DMS53 treated with DMSO at 0.1 percent for 48 hours (cell line): ENCODE results near the gene SPTBN1.

Experiments
- DNase-seq: peaks from one replicate; lab custom pipeline; 2025; ENCODE audit not compliant: unreplicated experiment; lab: John Stamatoyannopoulos, UW

The SPTBN1 gene

GRCh38 chr2:54549917-54550518, 93.9 kb downstream of the SPTBN1 start:
- DNase-seq = no peak

- no peak for DNase-seq
Observed at GRCh38 chr2:54550547-54550946, 94.4 kb downstream of the SPTBN1 start.

GRCh38 chr2:54551123-54551756, 95.1 kb downstream of the SPTBN1 start:
- DNase-seq = no peak

- no peak for DNase-seq
Observed at GRCh38 chr2:54553075-54553474, 96.9 kb downstream of the SPTBN1 start.

- no peak for DNase-seq
Observed at GRCh38 chr2:54553775-54554174, 97.6 kb downstream of the SPTBN1 start.

GRCh38 chr2:54555318-54555837, 99.3 kb downstream of the SPTBN1 start:
- no peak for DNase-seq

GRCh38 chr2:54556621-54557121, 100.5 kb downstream of the SPTBN1 start:
- no peak for DNase-seq

- no peak for DNase-seq
Observed at GRCh38 chr2:54557211-54557600, 101.1 kb downstream of the SPTBN1 start.

GRCh38 chr2:54557601-54558187, 101.6 kb downstream of the SPTBN1 start:
- peak; percentile 69 for DNase-seq

GRCh38 chr2:54558188-54559005, 102.3 kb downstream of the SPTBN1 start:
- DNase-seq = peak; percentile 76

GRCh38 chr2:54559006-54559445, 102.9 kb downstream of the SPTBN1 start:
- peak; percentile 46 for DNase-seq

GRCh38 chr2:54559593-54560145, 103.5 kb downstream of the SPTBN1 start:
- peak; percentile 6 for DNase-seq

- no peak for DNase-seq
Observed at GRCh38 chr2:54560146-54560881, 104.2 kb downstream of the SPTBN1 start.

- DNase-seq = no peak
Observed at GRCh38 chr2:54561010-54561409, 104.9 kb downstream of the SPTBN1 start.

GRCh38 chr2:54564439-54564838, 108.3 kb downstream of the SPTBN1 start:
- no peak for DNase-seq

GRCh38 chr2:54565551-54565950, 109.4 kb downstream of the SPTBN1 start:
- DNase-seq = no peak

- no peak for DNase-seq
Observed at GRCh38 chr2:54566896-54567295, 110.8 kb downstream of the SPTBN1 start.

- DNase-seq = no peak
Observed at GRCh38 chr2:54568876-54569321, 112.8 kb downstream of the SPTBN1 start.

- no peak for DNase-seq
Observed at GRCh38 chr2:54569745-54570301, 113.7 kb downstream of the SPTBN1 start.

GRCh38 chr2:54570321-54570855, 114.3 kb downstream of the SPTBN1 start:
- no peak for DNase-seq
